Choroid plexus epithelial cell (primary cell): Measurements from ENCODE around the gene INCA1.

Experiments
- DNase-seq: peaks from one replicate; pipeline ENCODE4 v3.0.0-alpha.2; 2010; ENCODE audit warnings: low read depth
- H3K4me3 ChIP-seq: 2 replicates; pipeline ENCODE4 v1.5.1; 2011; ENCODE audit warnings: low read depth, mild to moderate bottlenecking, control low read depth, low read length, moderate library complexity
- TF ChIP-seq, protein P1 (sequence below): conservative IDR thresholded peaks from 2 replicates; pipeline ENCODE4 v1.5.1; 2011; ENCODE audit warnings: low read depth, mild to moderate bottlenecking, control low read depth, inconsistent platforms, low read length, moderate library complexity

Gene INCA1

DNA sequence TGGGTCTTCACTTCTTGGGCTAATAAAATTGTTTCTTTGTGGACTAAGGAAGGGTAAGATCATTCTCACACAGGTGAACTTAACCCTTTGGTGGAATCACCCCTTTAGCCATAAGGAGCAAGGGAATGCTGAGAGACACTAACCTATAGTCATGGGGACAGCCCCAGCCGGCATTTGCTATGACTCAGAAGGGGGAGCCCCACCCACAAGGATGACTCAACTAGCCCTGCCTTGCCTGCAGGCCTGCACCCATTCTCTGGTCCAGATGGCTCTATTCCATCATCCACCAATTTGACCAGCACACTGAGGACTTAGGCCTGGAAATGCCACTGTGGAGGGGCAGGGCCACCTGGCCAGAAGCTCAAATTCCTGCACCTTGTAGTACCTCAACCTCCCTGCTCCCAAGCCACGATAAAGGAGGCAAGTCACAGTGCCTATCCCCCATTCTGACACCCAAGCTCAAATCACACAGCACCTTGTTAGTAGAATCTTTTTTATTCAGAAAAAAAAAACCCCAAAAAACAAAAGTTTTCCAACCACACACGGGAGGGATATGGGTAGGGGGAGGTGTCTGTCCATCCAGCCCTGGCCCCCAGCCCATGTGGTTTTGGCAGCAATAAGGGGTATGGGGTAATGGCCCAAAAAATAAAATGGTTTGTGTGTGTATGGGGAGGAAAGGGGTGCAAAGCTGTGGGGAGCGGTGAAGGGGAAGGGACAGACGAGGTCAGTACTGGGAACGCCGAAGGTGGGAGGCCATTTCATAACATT is 52.0 kb downstream of the INCA1 start:
- peak overlapping the region; percentile 99 for H3K4me3 ChIP-seq
- TF ChIP-seq, protein P1, sequence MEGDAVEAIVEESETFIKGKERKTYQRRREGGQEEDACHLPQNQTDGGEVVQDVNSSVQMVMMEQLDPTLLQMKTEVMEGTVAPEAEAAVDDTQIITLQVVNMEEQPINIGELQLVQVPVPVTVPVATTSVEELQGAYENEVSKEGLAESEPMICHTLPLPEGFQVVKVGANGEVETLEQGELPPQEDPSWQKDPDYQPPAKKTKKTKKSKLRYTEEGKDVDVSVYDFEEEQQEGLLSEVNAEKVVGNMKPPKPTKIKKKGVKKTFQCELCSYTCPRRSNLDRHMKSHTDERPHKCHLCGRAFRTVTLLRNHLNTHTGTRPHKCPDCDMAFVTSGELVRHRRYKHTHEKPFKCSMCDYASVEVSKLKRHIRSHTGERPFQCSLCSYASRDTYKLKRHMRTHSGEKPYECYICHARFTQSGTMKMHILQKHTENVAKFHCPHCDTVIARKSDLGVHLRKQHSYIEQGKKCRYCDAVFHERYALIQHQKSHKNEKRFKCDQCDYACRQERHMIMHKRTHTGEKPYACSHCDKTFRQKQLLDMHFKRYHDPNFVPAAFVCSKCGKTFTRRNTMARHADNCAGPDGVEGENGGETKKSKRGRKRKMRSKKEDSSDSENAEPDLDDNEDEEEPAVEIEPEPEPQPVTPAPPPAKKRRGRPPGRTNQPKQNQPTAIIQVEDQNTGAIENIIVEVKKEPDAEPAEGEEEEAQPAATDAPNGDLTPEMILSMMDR = no peak
- DNase-seq = peak; percentile 91

DNA sequence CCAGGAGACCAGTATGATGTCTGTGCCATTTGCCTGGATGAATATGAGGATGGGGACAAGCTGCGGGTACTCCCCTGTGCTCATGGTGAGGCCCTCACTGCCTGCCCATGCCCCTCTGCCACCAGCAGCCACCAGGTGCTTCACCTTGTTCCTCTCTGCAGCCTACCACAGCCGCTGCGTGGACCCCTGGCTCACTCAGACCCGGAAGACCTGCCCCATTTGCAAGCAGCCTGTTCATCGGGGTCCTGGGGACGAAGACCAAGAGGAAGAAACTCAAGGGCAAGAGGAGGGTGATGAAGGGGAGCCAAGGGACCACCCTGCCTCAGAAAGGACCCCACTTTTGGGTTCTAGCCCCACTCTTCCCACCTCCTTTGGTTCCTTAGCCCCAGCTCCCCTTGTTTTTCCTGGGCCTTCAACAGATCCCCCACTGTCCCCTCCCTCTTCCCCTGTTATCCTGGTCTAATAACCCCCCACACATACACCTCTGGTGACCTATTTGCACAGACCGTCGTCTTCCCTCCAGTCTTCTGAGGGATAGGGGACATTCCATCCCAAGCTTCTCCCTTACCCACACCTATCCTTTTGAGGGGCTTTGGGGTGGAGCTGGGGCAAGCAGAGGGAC is 52.7 kb downstream of the INCA1 start:
- no peak for DNase-seq

DNA sequence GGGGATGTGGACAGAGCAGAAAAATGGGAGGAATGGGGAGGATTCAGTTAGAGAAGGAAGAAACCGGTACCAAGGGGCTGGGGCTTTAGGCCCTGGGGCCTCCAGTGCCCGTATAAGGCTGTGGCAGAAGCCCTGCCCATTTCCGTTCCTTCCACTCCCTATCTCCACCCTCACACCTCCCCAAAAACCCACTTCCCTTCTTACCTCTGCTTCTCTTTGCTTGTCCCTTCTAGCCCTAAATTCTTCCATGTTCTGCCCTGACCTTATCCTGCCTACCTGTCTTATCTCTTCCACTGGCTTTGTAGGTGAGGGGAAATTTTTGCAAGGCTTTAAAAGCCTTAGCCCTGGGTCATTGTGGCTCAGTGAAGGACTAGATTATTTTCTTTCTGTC is 53.2 kb downstream of the INCA1 start:
- DNase-seq = no peak
- no peak overlapping the region for H3K4me3 ChIP-seq
- TF ChIP-seq, protein P1 = no peak

More for the DNA sequence above, 52.7 kb downstream of the INCA1 start:
- no peak overlapping the region for H3K4me3 ChIP-seq
- TF ChIP-seq, protein P1 = no peak

DNA sequence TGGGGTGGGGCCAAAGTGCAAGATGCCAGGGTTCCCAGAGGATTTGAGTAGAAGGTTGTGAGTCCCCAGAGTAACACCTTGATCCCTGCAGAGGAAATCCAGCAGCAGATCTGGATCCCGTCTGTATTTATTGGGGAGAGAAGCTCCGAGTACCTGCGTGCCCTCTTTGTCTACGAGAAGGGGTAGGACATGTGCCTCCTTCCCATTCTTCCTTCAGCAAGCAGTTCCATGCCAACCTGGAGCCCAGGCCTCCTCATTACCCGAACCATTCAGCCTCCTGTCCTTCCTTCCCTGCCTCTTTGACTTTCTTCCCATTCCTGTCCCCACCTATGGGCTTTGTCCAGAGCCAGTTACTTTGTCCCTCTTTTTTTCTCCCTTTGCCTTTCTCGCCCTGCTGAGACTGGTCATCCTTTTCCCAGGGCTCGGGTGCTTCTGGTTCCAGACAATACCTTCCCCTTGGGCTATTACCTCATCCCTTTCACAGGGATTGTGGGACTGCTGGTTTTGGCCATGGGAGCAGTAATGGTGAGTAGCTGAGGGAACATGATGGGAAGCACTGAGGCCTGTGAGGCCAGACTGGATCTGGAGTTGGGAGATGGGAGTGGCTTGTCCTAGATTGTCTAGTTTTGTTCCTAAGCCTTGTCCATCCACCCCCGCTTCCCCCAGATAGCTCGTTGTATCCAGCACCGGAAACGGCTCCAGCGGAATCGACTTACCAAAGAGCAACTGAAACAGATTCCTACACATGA is 54.4 kb downstream of the INCA1 start:
- TF ChIP-seq, protein P1 = no peak
- no peak for DNase-seq
- H3K4me3 ChIP-seq = no peak overlapping the region

DNA sequence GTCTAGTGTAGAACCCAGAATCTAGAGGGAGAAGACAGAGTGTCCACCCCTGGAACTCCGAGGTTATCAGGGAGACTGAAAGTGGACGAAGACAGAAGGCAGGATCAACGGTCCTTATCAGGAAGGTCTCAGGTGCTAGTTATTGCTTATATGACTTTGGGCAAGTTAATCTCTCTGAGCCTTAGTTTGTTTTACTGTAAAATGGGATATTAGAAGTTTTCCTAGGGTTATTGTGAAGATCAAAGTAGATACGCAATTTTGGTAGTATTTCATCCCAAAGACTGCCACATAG is 56.1 kb downstream of the INCA1 start:
- TF ChIP-seq, protein P1 = no peak
- peak overlapping the region; percentile 93 for H3K4me3 ChIP-seq
- DNase-seq = no peak

DNA sequence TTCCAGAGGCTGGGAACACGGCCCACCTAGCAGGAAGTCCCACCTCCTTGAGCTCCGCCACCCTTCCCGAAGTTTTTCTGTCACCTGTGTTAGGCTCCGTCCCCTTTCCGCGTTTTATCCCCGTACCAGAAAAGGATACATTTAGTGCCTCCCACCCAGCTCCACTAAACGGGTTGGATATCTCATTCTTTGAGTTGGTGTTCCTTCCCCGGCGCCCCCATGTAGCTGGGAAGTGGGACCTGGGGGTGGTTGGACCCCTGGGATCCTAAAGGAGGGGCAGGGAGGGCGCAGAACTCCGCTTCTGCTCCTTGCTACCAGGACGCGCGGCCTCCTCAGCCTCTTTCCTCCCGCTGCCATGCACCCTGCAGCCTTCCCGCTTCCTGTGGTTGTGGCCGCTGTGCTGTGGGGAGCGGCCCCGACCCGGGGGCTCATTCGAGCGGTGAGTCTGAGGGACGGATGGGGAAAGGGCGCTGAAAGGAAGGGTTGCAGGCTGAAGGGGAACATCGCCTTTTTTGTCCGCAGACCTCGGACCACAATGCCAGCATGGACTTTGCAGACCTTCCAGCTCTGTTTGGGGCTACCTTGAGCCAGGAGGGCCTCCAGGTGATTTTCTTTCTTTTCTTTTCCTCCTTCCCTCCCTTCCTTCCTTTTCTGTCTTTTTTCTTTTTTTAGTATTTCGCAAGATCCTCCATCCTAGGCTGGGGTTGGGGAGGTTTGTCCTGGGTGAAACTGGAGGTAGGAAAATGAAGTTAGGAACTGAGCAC is 56.6 kb downstream of the INCA1 start:
- H3K4me3 ChIP-seq = peak overlapping the region; percentile 93
- DNase-seq = no peak
- TF ChIP-seq, protein P1 = no peak
